PC-3 (cell line): Measurements from ENCODE around the gene WWC1. TPM values are rescaled to one million over a fixed set of nuclear protein-coding genes. Genes with fewer than 3 reads are reported as not detected.

ENCODE experiments used
- ATAC-seq: fragments of 200-7000 bp; cut with Tn5 transposase; 2 replicates; pipeline ENCODE4 v1.9.1; 2020; ENCODE audit warnings: mild to moderate bottlenecking, moderate library complexity
- BruUV-seq: library from RNA; stranded (reverse); fragments of 400-500 nt; replicated peaks from 2 replicates; lab custom pipeline; 2021; lab: Mats Ljungman, UMichigan
- CTCF ChIA-PET: fragments of 300-600 bp; sonication (Branson Sonifier 250); formaldehyde crosslinking; loops from one replicate; lab custom pipeline; 2022; ENCODE audit warnings: antibody characterized with exemption; lab: Charles Lee
- POLR2A ChIA-PET: fragments of 300-600 bp; sonication (Branson Sonifier 250); formaldehyde crosslinking; loops from one replicate; lab custom pipeline; 2022; ENCODE audit warnings: antibody characterized with exemption; ENCODE audit not compliant: unreplicated experiment; lab: Charles Lee
- DNase-seq: peaks from one replicate; pipeline ENCODE4 v3.0.0-alpha.2; 2015
- H2AFZ ChIP-seq: fragments of 300-600 bp; sonication (generic); 2 replicates; pipeline ENCODE4 v1.6.0; 2016; ENCODE audit warnings: antibody characterized with exemption, low read length
- H3F3A ChIP-seq: fragments of 300-600 bp; sonication (generic); one replicate; pipeline ENCODE4 v1.6.0; 2017; ENCODE audit warnings: antibody characterized with exemption, low read length, control low read depth, mild to moderate bottlenecking; ENCODE audit not compliant: unreplicated experiment
- H3K27ac ChIP-seq: fragments of 300-600 bp; sonication (generic); 2 replicates; pipeline ENCODE4 v1.5.1; 2016; ENCODE audit warnings: mild to moderate bottlenecking, low read length
- H3K27me3 ChIP-seq: fragments of 300-600 bp; sonication (generic); 2 replicates; pipeline ENCODE4 v1.6.1; 2016; ENCODE audit warnings: low read length, mixed read lengths
- H3K36me3 ChIP-seq: fragments of 300-600 bp; sonication (generic); 2 replicates; pipeline ENCODE4 v1.6.1; 2016; ENCODE audit warnings: low read depth, mixed run types, low read length, mixed read lengths
- H3K4me1 ChIP-seq: fragments of 300-600 bp; sonication (generic); 2 replicates; pipeline ENCODE4 v1.5.1; 2016; ENCODE audit warnings: low read length; ENCODE audit not compliant: insufficient read depth
- H3K4me2 ChIP-seq: fragments of 300-600 bp; sonication (generic); 2 replicates; pipeline ENCODE4 v1.6.0; 2016; ENCODE audit warnings: low read length
- H3K4me3 ChIP-seq: fragments of 300-600 bp; sonication (generic); 2 replicates; pipeline ENCODE4 v1.5.1; 2016; ENCODE audit warnings: mild to moderate bottlenecking, low read length, mixed read lengths
- H3K79me2 ChIP-seq: fragments of 300-600 bp; sonication (generic); 2 replicates; pipeline ENCODE4 v1.6.1; 2017; ENCODE audit warnings: low read length, mixed read lengths
- H3K9ac ChIP-seq: fragments of 300-600 bp; sonication (generic); 2 replicates; pipeline ENCODE4 v1.6.0; 2016; ENCODE audit warnings: mild to moderate bottlenecking, low read length
- H3K9me2 ChIP-seq: fragments of 300-600 bp; sonication (generic); replicated peaks from 2 replicates; pipeline ENCODE4 v1.6.1; 2016; ENCODE audit warnings: mixed run types, low read length, mixed read lengths
- H3K9me3 ChIP-seq: fragments of 300-600 bp; sonication (generic); 2 replicates; pipeline ENCODE4 v1.6.1; 2016; ENCODE audit warnings: low read length, mixed read lengths
- H4K20me1 ChIP-seq: fragments of 300-600 bp; sonication (generic); 2 replicates; pipeline ENCODE4 v1.6.1; 2016; ENCODE audit warnings: low read length, mixed read lengths
- EZH2 ChIP-seq: fragments of 300-600 bp; sonication (generic); IDR thresholded peaks from one replicate; pipeline ENCODE4 v1.6.1; 2017; ENCODE audit warnings: antibody characterized with exemption, mild to moderate bottlenecking, low read length; ENCODE audit not compliant: unreplicated experiment
- EZH2phosphoT487 ChIP-seq: fragments of 300-600 bp; sonication (generic); IDR thresholded peaks from 2 replicates; pipeline ENCODE4 v1.6.1; 2018; ENCODE audit warnings: mild to moderate bottlenecking, antibody characterized with exemption, low read length, borderline replicate concordance
- intact Hi-C: fragments of 100-400 bp; cut with micrococcal nuclease; formaldehyde crosslinking; loops from 2 replicates; pipeline ENCODE4 v1.9.0; 2023
- total RNA-seq: library from RNA; depleted of rRNA; stranded (reverse); fragments of >200 nt; gene quantifications from 2 replicates; pipeline ENCODE4 v1.2.3, GENCODE V29; 2014
- TF ChIP-seq, protein P1 (sequence below): fragments of 300-600 bp; sonication (generic); conservative IDR thresholded peaks from 2 replicates; pipeline ENCODE4 v1.5.1; 2017; ENCODE audit warnings: antibody characterized with exemption, low read depth, mild to moderate bottlenecking, low read length

The WWC1 gene
- total RNA-seq, 1 experiment from 2014 or later = 31.8 TPM

DNA sequence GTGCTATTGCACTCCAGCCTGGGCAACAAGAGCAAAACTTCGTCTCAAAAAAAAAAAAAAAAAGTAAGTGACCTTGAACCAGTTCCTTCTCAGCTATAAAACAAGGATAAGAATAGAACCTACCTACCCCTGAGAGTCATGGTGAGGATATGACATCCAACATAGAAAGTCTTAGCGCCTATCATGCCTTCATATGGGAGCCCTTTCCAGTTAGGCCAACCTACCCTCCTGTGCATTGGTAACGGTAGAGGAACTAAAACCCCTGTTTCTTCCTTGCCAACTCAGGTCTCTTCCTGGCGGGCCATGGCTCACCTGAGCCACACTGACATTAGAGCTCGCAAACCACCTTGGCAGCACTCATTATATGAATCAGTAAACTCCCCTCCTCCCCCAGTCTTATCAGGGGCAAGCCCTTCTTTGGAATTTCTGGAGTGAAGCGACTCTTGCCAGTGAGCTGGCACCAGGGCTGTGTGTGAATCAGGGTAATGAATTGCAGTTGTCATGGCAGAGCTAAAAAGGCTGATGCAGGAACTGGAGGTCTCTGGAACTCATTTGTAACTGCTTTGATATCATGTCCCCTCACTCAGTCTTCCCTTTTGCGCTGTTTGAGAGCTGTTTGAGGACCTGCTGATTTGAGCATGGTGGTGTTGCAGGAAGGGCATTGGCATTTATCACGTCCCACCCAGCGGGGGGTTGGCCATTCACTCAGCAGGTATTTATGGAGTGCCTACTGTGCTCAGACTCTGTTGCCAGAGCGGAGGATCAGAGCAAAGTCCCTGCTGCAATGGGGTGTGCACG lies 10.3 kb downstream of the WWC1 start:
- peak overlapping the region; percentile 85 for H3K27ac ChIP-seq

DNA sequence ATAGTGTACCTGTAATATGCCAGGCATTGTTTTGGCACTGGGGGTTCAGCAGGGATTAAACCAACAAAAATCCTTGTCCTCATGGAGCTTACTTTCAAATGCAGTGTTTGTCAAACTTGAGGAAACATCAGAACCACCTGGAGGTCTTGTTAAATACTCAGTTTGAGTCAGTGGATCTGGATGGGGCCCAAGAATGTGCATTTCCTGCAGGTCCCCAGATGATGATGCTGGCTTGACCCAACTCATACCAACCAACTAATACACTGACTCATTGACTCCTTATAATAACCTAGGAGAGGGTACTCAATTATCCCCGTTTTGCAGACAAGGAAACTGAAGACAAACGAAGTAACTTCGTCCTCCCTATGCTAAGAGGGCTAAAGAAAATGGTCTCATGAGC lies 11.3 kb downstream of the WWC1 start:
- Histone ChIP-seq H3K4me2 (peak overlapping the region; percentile 75), H3F3A (no peaks in the 10 kb centered on the region), H3K27me3 (no peaks in the 10 kb centered on the region), H3K27ac (peak overlapping the region; percentile 85), H3K4me3 (no peak overlapping the region), H3K9me3 (no peaks in the 10 kb centered on the region), H2AFZ (no peak overlapping the region), H3K9me2 (no peaks in the 10 kb centered on the region), H3K79me2 (peaks cover 90% of the 10 kb centered on the region), H3K4me1 (peaks cover 38% of the 10 kb centered on the region), H3K9ac (no peak overlapping the region), H3K36me3 (peaks cover 11% of the 10 kb centered on the region; the same call in 1 of the 2 replicates), H4K20me1 (no peaks in the 10 kb centered on the region)
- intact Hi-C loops = no loop called here
- TF ChIP-seq, protein P1, sequence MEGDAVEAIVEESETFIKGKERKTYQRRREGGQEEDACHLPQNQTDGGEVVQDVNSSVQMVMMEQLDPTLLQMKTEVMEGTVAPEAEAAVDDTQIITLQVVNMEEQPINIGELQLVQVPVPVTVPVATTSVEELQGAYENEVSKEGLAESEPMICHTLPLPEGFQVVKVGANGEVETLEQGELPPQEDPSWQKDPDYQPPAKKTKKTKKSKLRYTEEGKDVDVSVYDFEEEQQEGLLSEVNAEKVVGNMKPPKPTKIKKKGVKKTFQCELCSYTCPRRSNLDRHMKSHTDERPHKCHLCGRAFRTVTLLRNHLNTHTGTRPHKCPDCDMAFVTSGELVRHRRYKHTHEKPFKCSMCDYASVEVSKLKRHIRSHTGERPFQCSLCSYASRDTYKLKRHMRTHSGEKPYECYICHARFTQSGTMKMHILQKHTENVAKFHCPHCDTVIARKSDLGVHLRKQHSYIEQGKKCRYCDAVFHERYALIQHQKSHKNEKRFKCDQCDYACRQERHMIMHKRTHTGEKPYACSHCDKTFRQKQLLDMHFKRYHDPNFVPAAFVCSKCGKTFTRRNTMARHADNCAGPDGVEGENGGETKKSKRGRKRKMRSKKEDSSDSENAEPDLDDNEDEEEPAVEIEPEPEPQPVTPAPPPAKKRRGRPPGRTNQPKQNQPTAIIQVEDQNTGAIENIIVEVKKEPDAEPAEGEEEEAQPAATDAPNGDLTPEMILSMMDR = no peak
- no peak for TF ChIP-seq EZH2phosphoT487
- no peak for TF ChIP-seq EZH2
- ATAC-seq = no peak; the same call in 1 of the 2 replicates
- CTCF ChIA-PET = no interaction called here
- no TSS peak for BruUV-seq
- DNase-seq = peak; percentile 82
- POLR2A ChIA-PET = no interaction called here

More for the DNA sequence above, 10.3 kb downstream of the WWC1 start:
- ATAC-seq = peak; percentile 93
- DNase-seq = peak; percentile 95
- Histone ChIP-seq H3K36me3 (peaks cover 15% of the 10 kb centered on the region), H3F3A (no peaks in the 10 kb centered on the region), H3K79me2 (peaks cover 92% of the 10 kb centered on the region), H3K9me3 (no peaks in the 10 kb centered on the region), H2AFZ (no peak overlapping the region), H3K4me3 (peak overlapping the region; percentile 38; the same call in 1 of the 2 replicates), H3K9me2 (no peaks in the 10 kb centered on the region), H3K4me2 (peak overlapping the region; percentile 75), H3K27me3 (no peaks in the 10 kb centered on the region), H3K4me1 (peaks cover 38% of the 10 kb centered on the region), H4K20me1 (0 out of 2 replicates have a peak, but pooled peaks cover 1% of the 10 kb centered on the region), H3K9ac (no peak overlapping the region)
- ChIA-PET POLR2A (interaction anchor here (0.6 kb wide), 2 partner anchors 9 kb away, joined by 4 to 5 read pairs; no protein-coding TSS in a partner anchor), CTCF (interaction anchor here (0.6 kb wide), 1 partner anchor 11 kb away, joined by 3 read pairs; no protein-coding TSS in a partner anchor)
- TF ChIP-seq EZH2phosphoT487 = no peak
- TF ChIP-seq, protein P1 = no peak
- TF ChIP-seq EZH2 = no peak
- intact Hi-C loops = loop anchor here (2.0 kb wide), 1 partner anchor 23 kb away; no protein-coding TSS in a partner anchor
- BruUV-seq = no TSS peak
